Measurements from ENCODE around the gene TUBA8.
A peak's percentile ranks its signal among the peaks of the same experiment; 100 is the strongest.
"Not testable (repeated sequence)": the region's sequence is repeated elsewhere in the genome, so short reads cannot be mapped to it uniquely, and the experiment has no call there.

The TUBA8 gene

DNA sequence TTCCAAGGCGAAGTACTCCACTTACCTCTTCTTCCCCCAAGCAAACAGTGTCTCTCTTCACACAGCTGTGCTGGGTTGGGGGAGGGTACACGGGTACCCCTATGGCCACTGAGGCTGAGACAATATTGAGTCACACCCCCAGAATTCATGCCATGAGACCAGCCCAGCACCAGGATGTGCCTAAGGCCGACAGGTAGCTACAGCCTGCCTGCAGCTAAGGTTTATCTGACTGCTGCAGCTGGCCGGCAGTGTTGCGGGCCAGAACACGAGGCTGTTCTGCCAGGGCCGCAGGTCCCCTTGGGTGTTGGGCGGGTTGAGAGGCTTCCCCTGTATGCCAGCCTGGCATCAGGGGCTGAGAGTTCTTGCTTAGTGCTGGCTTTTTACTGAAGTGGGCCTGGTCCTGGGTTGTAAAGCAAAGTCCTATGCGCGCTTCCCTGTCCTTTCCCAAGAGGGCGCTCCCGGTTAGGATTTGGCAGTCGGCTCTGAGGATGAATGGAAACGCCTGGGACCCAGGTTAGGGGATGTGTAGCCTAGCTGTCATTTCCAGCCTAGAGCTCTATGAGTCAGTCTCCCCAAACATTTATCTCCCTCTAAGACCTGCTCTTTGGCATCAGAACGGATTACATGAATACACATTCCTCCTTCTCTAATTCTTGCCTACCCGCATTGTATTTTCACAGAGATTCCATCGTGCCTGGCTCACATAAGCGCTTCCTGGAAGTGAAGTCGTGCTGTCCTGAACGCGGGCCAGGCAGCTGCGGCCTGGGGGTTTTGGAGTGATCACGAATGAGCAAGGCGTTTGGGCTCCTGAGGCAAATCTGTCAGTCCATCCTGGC is 46.5 kb downstream of the TUBA8 start:
- DNase-seq (ENCODE audit: low read depth), result peak; percentile 96
- no peak overlapping the region for H3K4me3 ChIP-seq (ENCODE audit: low read depth, low read length)

DNA sequence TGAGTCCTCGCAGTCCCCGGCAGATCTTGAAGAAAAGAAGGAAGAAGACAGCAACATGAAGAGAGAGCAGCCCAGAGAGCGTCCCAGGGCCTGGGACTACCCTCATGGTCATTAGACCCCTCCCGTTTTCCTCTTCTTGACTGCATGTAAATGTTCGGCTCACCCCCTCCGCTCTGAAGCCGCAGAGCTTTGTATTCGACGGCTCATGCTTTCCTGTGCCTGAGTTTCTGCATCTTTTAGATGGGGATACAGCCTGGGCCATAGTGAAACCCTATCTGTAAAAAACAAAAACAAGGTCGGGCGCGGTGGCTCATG is 47.1 kb downstream of the TUBA8 start:
- no peak for DNase-seq (ENCODE audit: low read depth)
- H3K4me3 ChIP-seq (ENCODE audit: low read depth, low read length), result no peak overlapping the region

DNA sequence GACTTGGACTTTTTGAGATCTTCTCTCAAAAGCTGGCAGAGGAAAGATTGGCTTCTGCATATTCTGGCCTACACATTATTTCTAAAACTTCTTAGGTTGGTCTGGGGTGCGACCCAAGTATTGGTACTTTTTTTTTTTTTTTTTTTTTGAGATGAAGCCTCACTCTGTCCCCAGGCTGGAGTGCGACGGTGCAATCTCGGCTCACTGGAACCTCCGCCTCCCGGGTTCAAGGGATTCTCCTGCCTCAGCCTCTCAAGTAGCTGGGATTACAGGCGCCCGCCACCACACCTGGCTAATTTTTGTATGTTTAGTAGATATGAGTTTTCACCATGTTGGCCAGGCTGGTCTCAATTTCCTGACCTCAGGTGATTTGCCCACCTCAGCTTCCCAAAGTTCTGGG is 50.0 kb downstream of the TUBA8 start:
- not testable (repeated sequence) for H3K4me3 ChIP-seq (ENCODE audit: low read depth, low read length); DNase-seq (ENCODE audit: low read depth)

DNA sequence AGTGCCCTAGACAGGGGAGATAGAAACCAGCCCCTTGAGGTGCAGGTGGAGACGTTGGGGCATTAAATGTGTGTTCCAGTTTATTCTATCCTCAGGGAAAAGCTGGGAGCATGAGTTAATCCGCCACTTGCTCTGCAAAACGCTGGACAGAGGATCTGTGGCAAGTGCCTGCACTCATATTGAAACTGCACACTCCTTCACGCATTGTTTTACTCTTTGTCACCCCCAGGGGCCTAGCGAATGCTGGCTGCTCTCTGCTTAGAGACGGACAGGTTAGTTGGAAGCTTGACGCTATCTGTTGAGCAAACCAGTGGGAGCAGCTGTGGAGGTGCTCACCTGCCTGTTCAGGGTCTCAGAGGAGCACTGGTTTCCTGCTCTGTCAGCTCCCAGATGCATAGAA is 53.2 kb downstream of the TUBA8 start:
- H3K4me3 ChIP-seq (ENCODE audit: low read depth, low read length); DNase-seq (ENCODE audit: low read depth): not testable (repeated sequence)

DNA sequence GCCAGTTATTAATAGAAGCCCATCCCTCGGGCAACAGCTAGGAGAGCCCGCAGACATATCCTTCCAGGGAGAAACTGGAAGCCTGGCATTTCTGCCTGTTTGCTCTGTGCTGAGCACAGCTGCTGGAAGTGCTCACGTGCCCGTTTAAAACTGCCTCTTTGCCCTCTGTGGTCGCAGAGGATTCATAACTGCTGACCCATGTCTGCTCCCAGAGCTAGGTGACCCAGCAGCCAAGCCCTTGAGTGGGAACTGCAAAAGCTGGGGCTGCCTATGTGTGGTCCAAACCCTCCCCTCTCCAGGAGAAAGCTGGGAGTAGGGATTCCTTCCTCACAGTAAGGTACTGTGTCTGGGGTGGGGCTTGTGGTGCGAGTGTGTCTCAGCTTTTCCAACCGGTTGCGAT is 54.0 kb downstream of the TUBA8 start:
- not testable (repeated sequence) for H3K4me3 ChIP-seq (ENCODE audit: low read depth, low read length); DNase-seq (ENCODE audit: low read depth)

DNA sequence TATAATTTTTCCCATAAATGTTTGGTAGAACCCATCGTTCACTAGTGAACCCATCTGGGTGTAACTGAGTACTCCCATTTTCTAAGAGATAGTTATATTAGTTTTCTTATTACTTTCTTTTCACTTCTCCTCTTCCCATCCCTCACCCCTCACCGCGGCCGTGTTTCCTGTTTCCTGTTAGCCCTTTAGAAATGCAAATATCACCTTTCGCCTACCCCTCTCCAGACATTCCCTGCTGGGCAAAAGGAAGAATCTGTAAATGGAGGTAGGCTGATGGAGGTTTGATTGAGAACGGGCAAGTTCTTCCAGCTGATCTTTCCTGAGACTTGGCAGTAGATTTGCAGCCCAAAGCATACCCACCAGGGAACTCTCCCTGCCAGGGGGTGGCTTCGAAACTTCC is 54.7 kb downstream of the TUBA8 start:
- DNase-seq (ENCODE audit: low read depth); H3K4me3 ChIP-seq (ENCODE audit: low read depth, low read length): not testable (repeated sequence)

DNA sequence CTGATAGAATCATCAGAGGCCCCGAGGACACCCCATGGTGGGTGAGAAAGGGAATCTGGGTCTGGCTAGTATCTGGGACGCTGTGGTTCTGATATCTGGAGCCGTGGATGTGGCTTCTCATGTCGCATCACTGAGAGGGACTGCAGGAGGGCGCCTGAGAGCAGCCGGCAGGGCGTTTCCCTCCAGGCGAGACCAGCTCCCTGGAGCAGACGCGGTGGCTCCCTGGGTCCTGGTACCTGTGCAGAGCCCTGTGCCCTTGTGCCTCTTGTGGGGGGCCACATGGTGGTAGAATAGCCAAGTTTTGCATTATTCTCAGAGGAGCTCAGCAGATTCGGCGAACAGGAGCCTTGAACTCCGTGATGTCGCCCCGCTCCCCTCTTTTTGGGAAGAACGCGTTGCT is 59.7 kb downstream of the TUBA8 start:
- H3K4me3 ChIP-seq (ENCODE audit: low read depth, low read length); DNase-seq (ENCODE audit: low read depth): not testable (repeated sequence)

DNA sequence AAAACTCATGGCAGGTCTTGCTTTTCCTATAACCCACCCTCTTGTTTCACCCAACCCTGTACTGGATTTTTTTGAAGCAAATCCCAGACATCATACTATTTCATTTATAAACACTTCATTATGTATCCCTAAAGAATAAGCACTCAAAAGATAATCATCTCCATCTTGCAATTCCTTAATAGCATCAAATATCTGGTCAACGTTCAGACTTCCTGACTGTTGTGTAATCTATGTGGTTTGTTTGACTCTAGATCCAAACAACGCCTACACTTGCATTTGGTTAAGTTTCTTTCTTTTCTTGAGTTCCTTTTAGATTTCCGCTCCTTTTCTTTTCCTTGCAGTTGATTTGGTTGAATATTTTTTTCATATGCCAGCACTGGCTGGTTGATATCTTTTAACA is 61.6 kb downstream of the TUBA8 start:
- H3K4me3 ChIP-seq (ENCODE audit: low read depth, low read length), result not testable (repeated sequence)

DNA sequence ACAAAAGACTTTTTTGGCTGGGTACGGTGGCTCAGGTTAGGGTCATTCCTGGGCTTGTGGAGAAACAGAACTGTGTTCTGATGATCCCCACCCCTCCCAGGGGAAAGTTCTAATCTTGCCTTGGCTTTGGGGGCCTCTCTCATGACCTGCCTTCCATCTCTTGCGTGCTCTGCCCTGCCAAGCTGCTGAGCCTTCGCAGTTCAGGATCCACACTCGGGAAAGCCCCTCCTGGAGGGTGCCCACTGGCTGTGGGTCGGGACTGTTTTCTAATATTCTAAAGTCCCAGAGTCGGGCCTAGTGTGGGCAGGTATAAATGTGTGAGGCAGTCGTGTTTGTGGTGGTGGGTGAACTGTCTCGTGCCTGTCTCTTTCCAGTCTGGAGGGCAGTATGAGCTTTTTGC is 62.2 kb downstream of the TUBA8 start:
- DNase-seq (ENCODE audit: low read depth); H3K4me3 ChIP-seq (ENCODE audit: low read depth, low read length): not testable (repeated sequence)

More for the DNA sequence above, 61.6 kb downstream of the TUBA8 start:
- DNase-seq (ENCODE audit: low read depth), result not testable (repeated sequence)

DNA sequence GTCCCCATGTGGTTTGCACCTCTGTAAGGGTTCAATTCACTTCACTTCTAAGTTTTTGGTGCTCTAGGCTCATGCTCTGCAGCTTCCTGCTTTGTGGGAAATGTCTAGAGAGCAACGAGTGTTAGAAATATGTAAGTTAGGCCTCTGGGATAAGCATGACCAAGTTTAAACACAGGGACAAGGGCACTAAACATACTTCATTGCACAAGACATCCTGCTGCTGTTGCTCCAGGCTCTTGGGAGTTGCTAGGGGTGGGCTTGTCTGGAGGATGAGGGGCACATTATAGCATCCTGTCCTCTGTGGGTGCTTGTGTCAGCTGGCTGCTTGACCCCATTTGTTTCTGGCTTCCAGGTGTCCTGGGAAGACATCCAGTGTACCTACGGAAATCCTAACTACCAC is 62.8 kb downstream of the TUBA8 start:
- not testable (repeated sequence) for H3K4me3 ChIP-seq (ENCODE audit: low read depth, low read length); DNase-seq (ENCODE audit: low read depth)
